Raji (cell line): ENCODE data around the gene RFTN1.

Experiments used
- POLR2A ChIP-seq: IDR thresholded peaks from 2 replicates; pipeline ENCODE4 v1.6.1; 2011; ENCODE audit warnings: low read depth, low read length, control low read depth; ENCODE audit not compliant: insufficient read depth

RFTN1 gene

DNA sequence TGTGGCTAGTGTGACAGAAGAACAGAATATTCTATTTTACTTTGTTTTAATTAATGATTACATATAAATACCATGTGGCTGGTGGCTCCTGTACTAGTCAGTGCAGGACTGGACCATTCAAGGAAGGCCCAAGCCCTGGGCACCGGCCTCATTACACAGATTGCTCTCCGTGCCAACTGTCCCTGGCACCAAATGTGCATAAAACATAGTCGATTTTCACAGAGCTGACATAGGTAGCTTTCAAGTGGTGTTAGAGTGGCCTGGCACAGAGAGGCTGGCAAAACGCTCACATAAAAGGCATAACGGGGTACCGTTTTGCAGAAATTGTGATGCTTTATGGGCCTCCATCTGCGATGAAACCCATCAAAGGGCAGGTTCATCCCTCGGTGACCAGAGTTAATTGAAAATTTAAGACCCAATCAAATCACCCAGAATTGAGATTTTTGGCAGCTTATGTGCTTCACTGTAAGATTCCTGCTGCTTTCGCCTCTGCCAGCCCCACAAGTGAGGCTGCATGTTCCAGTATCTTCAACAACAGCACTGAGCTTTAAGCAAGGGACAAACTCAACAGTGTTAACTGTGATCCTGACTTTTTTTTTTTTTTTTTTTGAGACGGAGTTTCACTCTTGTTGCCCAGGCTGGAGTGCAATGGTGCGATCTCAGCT is 25.9 kb downstream of the RFTN1 start:
- TF ChIP-seq POLR2A = no peak

DNA sequence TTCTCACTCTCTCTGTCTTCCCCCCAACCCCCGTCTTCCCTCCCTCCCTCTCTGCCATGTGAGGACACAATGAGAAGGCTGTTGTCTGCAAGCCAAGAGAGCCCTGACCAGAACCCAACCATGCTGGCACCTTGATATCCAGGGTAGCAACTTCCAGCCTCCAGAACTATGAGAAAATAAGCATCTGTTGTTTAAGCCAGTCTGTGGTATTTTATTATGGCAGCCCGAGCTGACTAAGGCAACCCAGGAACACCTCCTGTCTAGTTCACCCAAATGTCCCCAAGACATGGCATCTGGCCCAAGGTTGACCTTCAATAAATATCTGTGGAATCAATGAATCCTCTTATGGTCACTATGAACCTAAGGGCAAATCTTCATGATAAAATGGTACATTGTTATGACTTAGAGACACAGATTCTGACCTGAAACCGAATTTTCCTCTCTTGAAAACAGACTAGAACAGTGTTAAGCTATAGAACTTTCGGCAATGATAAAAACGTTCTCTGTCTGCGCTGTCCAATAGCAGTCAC is 26.5 kb downstream of the RFTN1 start:
- no peak for TF ChIP-seq POLR2A

DNA sequence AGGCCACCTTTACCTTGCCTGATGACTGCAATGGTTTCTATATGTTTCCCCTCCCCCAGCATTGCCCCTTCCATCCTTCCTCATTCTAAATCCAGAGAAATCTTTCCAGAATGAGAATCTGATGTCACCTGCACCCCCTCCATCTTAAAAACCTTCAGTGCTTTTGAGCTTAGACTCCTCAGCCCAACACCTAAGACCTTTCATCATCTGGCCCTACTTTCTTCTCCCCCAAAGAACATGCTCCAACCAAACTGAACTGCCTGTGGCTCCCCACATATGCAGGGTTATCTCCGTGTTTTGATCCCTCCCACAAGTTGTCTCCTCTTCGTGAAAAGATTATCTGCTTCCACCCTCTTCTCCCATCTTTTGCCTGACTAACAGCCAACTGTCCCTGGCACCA is 27.3 kb downstream of the RFTN1 start:
- TF ChIP-seq POLR2A = no peak

DNA sequence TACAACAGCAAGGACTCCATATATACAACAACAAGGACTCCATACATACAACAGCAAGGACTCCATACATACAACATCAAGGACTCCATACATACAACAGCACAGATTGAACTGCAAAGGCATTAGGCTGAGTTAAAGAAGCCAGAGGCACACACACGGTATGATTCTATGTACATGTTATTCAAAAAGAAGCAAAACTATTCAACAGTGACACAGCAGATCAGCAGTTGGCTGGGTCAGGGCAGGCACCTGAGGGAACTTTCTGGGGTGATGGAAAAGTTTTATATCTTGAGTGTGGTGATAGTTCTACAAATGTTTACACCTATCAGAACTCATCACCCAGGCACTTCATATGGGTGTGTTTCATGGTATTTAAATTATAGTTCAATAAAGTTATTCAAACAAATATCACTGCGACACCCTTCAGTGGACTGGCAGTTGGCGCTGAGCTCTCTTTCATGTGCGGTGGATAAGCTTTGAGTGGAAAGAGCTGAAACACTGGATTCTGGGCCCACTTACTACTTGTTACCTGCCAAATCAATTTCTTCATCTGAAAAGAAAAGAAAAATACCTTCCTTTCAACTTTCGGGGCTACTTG is 28.0 kb downstream of the RFTN1 start:
- no peak for TF ChIP-seq POLR2A

DNA sequence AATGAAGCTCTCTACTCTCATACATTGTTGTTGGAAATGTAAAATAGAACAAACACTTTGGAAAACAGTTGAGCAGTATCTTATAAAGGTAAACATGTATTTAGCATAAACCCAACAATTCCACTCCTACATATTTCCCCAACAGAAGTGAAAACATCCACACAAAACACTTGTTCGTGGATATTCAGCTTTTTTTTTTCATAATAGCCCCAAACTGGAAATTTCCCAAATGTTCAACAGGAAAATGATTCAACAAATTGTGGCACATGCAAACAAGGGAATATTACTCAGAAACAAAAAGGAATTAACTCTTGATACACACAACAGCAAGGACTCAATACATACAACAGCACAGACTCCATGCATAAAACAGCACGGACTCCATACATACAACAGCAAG is 28.5 kb downstream of the RFTN1 start:
- TF ChIP-seq POLR2A = no peak

DNA sequence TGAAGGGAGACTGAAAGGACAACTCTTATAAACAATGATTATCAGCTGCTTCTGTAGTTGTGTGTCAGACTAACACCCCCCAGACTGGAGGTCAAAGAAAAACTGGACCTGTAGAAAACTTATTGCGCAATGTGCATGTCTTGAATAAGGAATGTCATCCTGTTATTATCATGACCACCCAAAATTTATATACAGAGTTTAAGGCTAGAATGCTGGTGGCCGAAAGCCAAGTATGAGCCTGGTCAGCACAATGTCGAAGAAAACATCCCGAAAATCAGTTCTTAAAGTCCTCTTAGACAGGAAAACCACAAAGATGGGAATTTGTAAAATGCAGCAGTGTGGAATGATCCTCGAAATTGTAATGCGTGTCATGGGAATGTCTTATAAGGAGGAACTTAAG is 29.3 kb downstream of the RFTN1 start:
- TF ChIP-seq POLR2A = no peak

DNA sequence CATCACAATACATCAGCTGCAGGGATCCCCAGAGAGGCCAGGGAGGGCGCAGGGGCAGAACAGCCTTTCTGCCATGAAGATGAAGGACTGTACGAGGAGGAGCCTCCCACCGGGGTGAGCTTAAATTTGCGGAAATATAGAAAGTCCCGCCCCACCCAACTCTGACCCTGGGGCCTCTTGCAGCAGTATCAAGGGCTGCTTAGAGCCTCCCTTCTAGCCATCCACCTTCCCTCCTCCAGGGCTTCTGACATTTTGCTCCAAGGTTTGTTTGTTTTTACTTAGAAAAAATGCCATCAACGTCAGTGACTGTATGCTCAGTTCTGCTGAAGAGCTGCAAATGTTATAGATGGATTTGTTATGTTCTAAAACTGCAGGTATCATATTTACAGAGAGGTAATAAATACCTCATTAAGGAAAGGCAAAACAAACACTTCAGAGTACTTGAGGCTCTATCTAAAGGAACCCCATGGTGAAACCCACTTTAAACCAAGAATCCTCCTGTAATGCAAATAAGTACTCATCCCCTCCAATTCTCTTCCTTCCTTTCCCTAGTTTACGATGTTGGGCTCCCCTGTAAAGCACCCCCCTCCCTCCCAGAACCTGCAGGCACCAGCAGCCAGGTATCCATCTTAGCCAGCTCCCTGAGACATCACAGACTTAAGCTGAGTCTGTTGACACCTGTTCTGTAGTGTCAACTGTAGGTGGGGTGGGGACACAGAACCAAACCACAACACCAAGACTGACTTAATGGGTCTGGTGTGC is 30.5 kb downstream of the RFTN1 start:
- TF ChIP-seq POLR2A = no peak

DNA sequence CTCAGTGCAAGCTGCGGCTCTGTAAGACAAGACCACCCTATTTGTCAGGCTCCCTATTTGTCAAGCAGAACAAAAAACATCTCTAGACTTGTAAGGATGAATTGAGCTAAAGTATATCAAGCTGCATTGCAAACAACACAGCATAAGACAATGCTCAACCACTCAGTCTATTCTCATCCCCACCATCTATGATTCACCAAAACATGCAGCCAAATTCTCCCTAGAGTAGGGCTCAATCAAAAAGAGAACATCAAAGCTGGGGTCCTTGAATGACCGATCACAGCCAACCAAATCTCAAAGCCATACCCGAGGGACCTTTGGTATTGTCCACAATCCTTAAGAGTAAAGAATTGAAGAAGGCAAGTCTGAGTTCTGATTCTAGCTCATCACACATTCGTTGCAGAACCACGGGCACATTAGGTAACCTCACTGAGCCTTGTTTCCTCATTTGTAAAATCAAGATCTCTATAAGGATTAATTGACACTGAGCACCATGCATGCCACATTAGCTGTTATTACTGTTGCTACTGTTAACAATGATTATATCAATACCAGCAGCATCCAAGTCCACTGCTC is 31.2 kb downstream of the RFTN1 start:
- no peak for TF ChIP-seq POLR2A

DNA sequence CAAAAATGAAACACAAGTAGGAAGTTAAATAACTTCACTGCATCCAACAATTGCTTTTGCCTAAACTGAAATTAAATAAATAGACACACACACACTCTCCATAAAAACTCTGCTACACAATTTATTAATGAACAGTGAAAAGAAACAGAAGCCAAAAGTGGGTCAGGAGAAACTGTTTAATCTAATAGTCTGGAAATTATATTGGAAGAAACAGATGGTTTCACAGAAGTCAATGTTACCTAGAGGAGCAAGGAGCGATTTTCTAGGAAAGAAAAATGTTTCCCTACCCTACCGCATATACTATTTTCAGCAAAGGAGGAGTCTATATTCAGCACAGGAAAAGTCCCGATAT is 32.0 kb downstream of the RFTN1 start:
- TF ChIP-seq POLR2A = no peak

DNA sequence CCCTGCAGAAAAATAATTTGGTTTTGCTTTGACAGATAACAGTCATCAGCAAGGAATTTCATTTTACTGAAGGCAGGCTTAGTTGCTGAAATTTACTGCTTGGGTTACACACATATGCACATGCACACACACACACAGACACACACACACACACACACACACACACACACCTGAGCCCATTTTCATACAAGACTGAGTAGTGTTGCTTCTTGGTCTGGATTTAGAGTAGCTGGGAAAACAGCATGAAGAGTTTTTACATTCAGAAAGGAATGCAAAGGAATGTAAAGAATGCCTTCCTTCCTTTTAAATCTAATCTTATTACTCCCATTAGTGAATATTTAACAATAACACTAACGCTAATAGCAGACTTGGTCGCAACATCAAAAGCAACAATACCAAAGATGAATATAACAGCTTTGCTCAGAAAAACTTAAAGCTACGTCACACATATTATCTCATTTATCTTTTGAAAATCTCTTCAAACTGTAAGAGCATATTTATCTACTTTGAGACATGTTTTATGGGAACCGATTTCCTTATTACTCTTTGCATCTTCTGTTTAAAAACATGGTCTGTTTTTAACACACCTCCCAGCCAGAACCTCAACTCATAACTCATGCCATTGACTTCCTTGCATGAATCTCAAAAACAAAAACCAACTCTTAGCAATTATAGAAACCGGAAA is 32.5 kb downstream of the RFTN1 start:
- no peak for TF ChIP-seq POLR2A

DNA sequence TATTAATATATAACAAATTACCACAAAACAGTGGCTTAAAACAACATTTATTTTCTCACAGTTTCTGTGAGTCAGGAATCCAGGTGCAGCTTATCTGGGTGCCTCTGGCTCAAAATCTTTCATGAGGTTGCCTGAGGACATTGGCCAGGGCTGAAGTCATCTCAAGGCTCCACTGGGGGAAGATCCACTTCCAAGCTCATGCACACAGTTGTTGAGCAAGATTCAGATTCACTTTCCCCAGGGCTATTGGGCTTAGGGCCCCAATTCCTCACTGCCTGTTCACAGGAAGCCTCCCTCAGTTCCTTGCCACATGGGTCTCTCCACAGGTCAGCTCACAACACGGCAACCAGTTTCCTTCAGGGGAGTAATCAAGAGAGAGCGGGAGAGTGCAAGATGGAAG is 35.0 kb downstream of the RFTN1 start:
- TF ChIP-seq POLR2A = no peak

DNA sequence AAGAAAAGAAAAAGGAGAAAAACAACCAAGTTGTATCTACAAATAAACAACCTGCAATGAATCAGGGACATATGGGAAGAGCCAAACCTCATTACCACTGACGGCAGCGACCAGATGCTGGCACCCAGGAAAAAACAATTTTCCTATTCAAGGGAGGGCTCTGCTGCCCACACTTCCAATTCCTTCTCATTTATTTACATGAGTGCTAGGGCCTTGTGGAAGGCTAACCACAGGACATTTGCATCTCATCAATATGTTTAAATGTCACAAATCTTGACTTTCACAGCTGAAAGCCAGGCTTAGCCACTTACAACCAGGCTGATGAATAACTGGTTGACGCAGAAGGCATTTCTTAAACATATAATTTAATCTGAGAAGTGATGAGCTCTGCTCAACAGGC is 36.0 kb downstream of the RFTN1 start:
- no peak for TF ChIP-seq POLR2A

DNA sequence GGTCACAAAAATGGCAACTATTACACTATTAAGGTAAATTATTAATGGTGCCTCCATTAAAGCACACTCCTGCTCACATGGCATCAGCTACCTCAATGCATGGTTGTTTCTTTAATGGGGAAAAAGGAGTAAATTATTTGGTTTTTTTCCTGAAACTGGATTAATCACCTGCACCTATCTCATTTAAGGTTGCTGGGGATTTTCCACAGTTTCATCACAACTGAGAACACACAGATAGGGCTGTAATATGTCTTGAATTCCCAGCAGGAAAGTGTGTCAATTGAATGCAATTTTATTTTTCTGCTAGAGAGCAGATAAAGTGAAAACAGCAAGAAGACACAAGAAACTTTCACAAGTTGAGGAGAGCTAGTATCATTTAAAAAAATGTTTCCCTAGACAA is 36.4 kb downstream of the RFTN1 start:
- no peak for TF ChIP-seq POLR2A

DNA sequence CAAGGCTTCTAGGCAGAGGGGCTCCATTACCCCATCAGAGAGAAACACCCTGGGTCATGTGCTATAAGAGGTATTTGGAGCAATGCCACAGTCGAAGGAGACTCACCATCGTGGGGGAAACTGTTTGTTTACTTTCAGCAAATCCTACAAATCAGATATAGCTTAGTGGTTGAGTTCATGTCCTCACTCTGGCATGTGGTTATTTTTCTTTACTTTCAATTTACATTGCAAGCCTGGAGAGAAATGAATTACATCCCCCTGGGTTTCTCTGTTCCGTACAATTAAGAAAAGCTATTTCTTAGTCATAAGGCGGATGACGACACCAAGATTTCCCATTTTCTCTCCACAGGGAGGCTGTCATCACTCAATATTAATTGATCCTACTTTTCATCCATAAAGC is 36.9 kb downstream of the RFTN1 start:
- TF ChIP-seq POLR2A = no peak

DNA sequence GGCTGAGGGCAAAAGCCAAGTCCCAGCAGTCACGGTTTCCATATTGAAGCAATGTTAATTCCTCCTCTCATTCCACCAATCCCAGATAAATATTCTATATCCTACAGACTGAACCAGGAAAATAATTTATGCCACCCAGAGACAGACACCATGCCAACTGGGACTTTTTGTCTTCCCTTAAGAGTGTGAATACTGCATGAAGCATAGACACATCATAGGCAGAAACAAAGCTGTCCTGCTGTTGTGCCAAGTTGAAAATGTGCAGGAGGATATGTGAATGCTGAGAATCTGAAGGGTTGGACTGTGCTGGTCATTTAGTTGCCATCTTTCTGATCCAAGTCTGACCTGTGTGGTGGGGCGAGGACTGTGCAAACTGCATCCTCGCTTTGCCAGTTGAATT is 37.7 kb downstream of the RFTN1 start:
- no peak for TF ChIP-seq POLR2A
